ENCODE results near the gene DNAJB5. TPM values are rescaled to one million over a fixed set of nuclear protein-coding genes. Genes with fewer than 3 reads are reported as not detected.

Gene DNAJB5
- total and polyA plus RNA-seq, 2 donors (not counting 1 experiment from before 2014, with no cell fraction given) = 8.1 to 9.9 TPM

DNA sequence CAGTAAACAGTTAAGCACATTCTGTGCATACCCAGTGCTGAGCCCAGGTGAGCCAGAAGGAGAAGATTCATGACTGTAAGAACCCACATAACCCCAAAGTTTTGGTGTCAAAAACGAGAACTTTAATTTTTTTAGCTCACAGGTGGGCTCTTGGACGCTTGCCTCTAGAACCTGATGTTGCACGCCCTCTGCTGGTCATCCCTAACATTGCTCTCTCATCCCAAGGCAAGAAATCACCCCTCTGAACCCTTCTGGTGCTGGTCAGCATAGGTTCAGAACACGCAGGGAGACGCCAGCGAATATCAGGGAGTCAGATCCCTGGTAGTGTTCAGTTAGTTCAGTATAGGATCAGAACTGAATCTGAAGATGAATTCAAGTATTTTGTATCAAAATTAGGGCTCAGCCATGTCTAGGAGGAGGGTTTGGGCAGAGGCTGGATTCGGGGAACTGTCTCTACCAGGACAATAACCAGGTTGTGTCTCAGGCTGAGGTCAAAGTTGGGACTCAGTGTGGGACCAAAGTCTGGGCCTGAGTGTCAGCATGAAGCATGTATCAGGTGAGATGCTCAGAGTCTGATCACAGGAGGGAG lies 4.1 kb upstream of the DNAJB5 start:
- no peak overlapping the region for H2AFZ ChIP-seq (ENCODE audit: low read length)
- H3K36me3 ChIP-seq (ENCODE audit: control insufficient read depth, insufficient read depth, low read length) = no peaks in the 10 kb centered on the region
- TF ChIP-seq, protein P1, sequence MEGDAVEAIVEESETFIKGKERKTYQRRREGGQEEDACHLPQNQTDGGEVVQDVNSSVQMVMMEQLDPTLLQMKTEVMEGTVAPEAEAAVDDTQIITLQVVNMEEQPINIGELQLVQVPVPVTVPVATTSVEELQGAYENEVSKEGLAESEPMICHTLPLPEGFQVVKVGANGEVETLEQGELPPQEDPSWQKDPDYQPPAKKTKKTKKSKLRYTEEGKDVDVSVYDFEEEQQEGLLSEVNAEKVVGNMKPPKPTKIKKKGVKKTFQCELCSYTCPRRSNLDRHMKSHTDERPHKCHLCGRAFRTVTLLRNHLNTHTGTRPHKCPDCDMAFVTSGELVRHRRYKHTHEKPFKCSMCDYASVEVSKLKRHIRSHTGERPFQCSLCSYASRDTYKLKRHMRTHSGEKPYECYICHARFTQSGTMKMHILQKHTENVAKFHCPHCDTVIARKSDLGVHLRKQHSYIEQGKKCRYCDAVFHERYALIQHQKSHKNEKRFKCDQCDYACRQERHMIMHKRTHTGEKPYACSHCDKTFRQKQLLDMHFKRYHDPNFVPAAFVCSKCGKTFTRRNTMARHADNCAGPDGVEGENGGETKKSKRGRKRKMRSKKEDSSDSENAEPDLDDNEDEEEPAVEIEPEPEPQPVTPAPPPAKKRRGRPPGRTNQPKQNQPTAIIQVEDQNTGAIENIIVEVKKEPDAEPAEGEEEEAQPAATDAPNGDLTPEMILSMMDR (conservative IDR thresholded peaks at IDR 0.05 in 1 of 2, IDR thresholded peaks at IDR 0.05 in 1 of 2; ENCODE audit: low read depth in 1 of 2, low read length in 2 of 2) = peak; percentile 66 to 89
- TF ChIP-seq EZH2 (IDR thresholded peaks at IDR 0.05; ENCODE audit: low read length, missing control alignments) = no peak
- no peaks in the 10 kb centered on the region for H4K20me1 ChIP-seq (ENCODE audit: control insufficient read depth, extremely low read depth, insufficient read depth, low read length)
- H3K27me3 ChIP-seq (ENCODE audit: control insufficient read depth, insufficient read depth, low read length) = peaks cover 4% of the 10 kb centered on the region
- H3K4me3 ChIP-seq (replicated peaks in 1 of 4; ENCODE audit: control extremely low read depth in 1 of 4, insufficient read depth in 1 of 4, low read depth in 3 of 4, low read length in 4 of 4) = no peak overlapping the region
- no peak overlapping the region for H3K4me2 ChIP-seq (ENCODE audit: extremely low read depth, insufficient read depth, low read length)
- H3K27ac ChIP-seq (ENCODE audit: insufficient read depth, low read length) = no peak overlapping the region
- peaks cover 2% of the 10 kb centered on the region for H3K4me1 ChIP-seq (ENCODE audit: control insufficient read depth, extremely low read depth, insufficient read depth, low read length)
- no peaks in the 10 kb centered on the region for H3K9me3 ChIP-seq (ENCODE audit: control insufficient read depth, insufficient read depth, low read depth, low read length)
- DNase-seq (ENCODE audit: low read depth in 2 of 2) = peak; percentile 44 to 68
- no peak overlapping the region for H3K9ac ChIP-seq (ENCODE audit: insufficient read depth, low read length)
- H3K79me2 ChIP-seq (ENCODE audit: control insufficient read depth, insufficient read depth, low read length) = peaks cover 2% of the 10 kb centered on the region

DNA sequence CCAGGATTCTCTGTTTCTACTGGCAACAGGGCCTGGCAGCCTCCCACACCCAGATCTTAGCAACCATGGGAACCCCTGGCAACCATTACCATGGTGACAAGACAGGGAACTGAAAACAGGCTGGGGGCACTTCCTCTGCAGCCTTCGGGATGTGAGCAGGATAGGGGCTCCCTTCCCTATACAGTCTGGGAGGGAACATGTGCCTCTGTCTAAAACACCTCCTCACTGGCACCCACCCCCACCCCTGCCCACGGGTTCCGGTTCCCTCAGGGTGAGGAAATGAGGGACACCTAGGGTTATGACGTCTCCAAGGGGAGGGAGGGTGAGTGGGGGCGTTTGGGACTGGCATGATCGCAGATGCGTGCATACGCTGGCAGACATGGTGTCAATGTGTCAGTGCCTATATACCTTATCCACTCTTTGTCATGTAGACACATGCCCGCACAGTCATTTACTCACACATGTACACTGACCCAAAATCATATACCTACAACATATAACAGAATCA lies 3.0 kb upstream of the DNAJB5 start:
- H4K20me1 ChIP-seq (ENCODE audit: control insufficient read depth, extremely low read depth, insufficient read depth, low read length) = no peaks in the 10 kb centered on the region
- H3K79me2 ChIP-seq (ENCODE audit: control insufficient read depth, insufficient read depth, low read length) = peaks cover 2% of the 10 kb centered on the region
- H3K9ac ChIP-seq (ENCODE audit: insufficient read depth, low read length) = no peak overlapping the region
- H3K36me3 ChIP-seq (ENCODE audit: control insufficient read depth, insufficient read depth, low read length) = no peaks in the 10 kb centered on the region
- no peaks in the 10 kb centered on the region for H3K9me3 ChIP-seq (ENCODE audit: control insufficient read depth, insufficient read depth, low read depth, low read length)
- no peak overlapping the region for H3K4me3 ChIP-seq (replicated peaks in 1 of 4; ENCODE audit: control extremely low read depth in 1 of 4, insufficient read depth in 1 of 4, low read depth in 3 of 4, low read length in 4 of 4)
- no peak overlapping the region for H2AFZ ChIP-seq (ENCODE audit: low read length)
- DNase-seq (ENCODE audit: low read depth in 2 of 2) = peak in 1 of 2 donors; percentile 32
- H3K27me3 ChIP-seq (ENCODE audit: control insufficient read depth, insufficient read depth, low read length) = no peaks in the 10 kb centered on the region
- no peak for TF ChIP-seq EZH2 (IDR thresholded peaks at IDR 0.05; ENCODE audit: low read length, missing control alignments)
- TF ChIP-seq, protein P1 (conservative IDR thresholded peaks at IDR 0.05 in 1 of 2, IDR thresholded peaks at IDR 0.05 in 1 of 2; ENCODE audit: low read depth in 1 of 2, low read length in 2 of 2) = no peak
- H3K27ac ChIP-seq (ENCODE audit: insufficient read depth, low read length) = no peak overlapping the region
- peaks cover 6% of the 10 kb centered on the region for H3K4me1 ChIP-seq (ENCODE audit: control insufficient read depth, extremely low read depth, insufficient read depth, low read length)
- H3K4me2 ChIP-seq (ENCODE audit: extremely low read depth, insufficient read depth, low read length) = no peak overlapping the region

DNA sequence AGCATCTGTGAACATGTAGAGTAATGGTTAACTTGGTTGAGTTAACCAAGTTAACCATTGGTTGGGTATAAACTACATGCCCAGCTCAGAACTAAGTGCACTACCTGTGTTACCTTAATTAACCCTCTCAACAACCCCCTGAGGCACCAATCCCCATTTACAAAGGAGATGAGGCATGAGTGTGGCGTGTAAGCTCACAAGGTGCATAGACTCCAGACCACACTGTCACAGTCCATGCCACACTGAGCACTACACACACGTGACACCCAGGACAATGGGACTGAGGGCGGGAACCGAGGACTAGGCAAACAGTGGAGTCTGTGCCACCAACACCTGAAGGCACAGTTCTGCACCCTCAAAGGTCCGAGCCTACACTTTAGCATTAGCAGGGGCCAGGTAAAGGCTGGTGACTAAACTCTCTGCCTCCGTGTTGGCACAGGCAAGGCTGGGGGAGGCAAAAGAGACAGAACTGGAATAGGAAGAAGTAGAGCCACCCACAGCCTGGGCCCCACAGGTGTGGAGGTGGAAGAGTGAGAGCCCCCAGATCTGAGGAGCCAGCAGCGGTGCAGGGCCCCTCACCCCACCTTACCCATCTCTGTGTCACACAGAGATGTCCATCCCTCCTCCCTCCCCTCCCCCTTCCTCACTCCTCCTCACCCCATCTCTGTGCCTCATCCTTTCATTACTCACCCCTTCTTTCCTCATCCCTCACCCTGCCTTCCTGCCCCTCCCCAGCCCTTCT lies 2.2 kb upstream of the DNAJB5 start:
- H3K27me3 ChIP-seq (ENCODE audit: control insufficient read depth, insufficient read depth, low read length) = no peaks in the 10 kb centered on the region
- H3K4me2 ChIP-seq (ENCODE audit: extremely low read depth, insufficient read depth, low read length) = no peak overlapping the region
- TF ChIP-seq, protein P1 (conservative IDR thresholded peaks at IDR 0.05 in 1 of 2, IDR thresholded peaks at IDR 0.05 in 1 of 2; ENCODE audit: low read depth in 1 of 2, low read length in 2 of 2) = no peak
- no peak for TF ChIP-seq EZH2 (IDR thresholded peaks at IDR 0.05; ENCODE audit: low read length, missing control alignments)
- H3K9me3 ChIP-seq (ENCODE audit: control insufficient read depth, insufficient read depth, low read depth, low read length) = no peaks in the 10 kb centered on the region
- H2AFZ ChIP-seq (ENCODE audit: low read length) = no peak overlapping the region
- H4K20me1 ChIP-seq (ENCODE audit: control insufficient read depth, extremely low read depth, insufficient read depth, low read length) = no peaks in the 10 kb centered on the region
- no peaks in the 10 kb centered on the region for H3K36me3 ChIP-seq (ENCODE audit: control insufficient read depth, insufficient read depth, low read length)
- peaks cover 13% of the 10 kb centered on the region for H3K4me1 ChIP-seq (ENCODE audit: control insufficient read depth, extremely low read depth, insufficient read depth, low read length)
- H3K27ac ChIP-seq (ENCODE audit: insufficient read depth, low read length) = no peak overlapping the region
- DNase-seq (ENCODE audit: low read depth in 2 of 2) = no peak
- peaks cover 2% of the 10 kb centered on the region for H3K79me2 ChIP-seq (ENCODE audit: control insufficient read depth, insufficient read depth, low read length)
- no peak overlapping the region for H3K4me3 ChIP-seq (replicated peaks in 1 of 4; ENCODE audit: control extremely low read depth in 1 of 4, insufficient read depth in 1 of 4, low read depth in 3 of 4, low read length in 4 of 4)
- H3K9ac ChIP-seq (ENCODE audit: insufficient read depth, low read length) = no peak overlapping the region

Data from fibroblast of lung (primary cell).